DOHH2 (cell line): ENCODE data around the gene AZGP1.
"Not testable (repeated sequence)": the region's sequence is repeated elsewhere in the genome, so short reads cannot be mapped to it uniquely, and the experiment has no call there.

Source experiments
- EZH2phosphoT487 ChIP-seq: fragments of 200-600 bp; sonication (generic); IDR thresholded peaks from 2 replicates; pipeline ENCODE4 v1.6.1; 2017; ENCODE audit warnings: borderline replicate concordance, mild to moderate bottlenecking, antibody characterized with exemption, low read length, moderate library complexity, mixed read lengths
- TF ChIP-seq, protein P1 (sequence below): fragments of 200-600 bp; sonication (generic); IDR thresholded peaks from one replicate; pipeline ENCODE4 v1.5.1; 2014; ENCODE audit warnings: antibody characterized with exemption, mild to moderate bottlenecking, low read depth, low read length; ENCODE audit not compliant: poor library complexity, severe bottlenecking

DNA sequence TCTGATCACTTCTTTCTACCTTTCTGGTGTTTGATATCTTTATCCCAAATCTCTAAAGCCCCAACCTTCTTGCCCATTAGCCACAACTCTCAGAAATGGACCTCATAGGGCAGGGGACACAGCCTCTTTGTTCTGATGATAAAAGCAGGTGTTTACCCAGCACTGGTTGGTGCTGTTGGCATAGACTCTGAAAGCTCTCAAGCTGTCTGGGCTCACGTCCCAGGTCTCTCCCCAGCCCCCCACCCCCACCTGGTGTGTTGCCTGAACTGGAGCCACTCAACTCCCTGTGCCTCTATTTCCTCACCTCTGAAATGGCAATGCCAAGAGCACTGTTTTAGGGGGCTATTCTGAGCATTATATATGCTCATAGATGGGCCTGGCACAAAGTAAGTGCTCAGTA, 6.0 kb downstream of the AZGP1 start:
- TF ChIP-seq, protein P1, sequence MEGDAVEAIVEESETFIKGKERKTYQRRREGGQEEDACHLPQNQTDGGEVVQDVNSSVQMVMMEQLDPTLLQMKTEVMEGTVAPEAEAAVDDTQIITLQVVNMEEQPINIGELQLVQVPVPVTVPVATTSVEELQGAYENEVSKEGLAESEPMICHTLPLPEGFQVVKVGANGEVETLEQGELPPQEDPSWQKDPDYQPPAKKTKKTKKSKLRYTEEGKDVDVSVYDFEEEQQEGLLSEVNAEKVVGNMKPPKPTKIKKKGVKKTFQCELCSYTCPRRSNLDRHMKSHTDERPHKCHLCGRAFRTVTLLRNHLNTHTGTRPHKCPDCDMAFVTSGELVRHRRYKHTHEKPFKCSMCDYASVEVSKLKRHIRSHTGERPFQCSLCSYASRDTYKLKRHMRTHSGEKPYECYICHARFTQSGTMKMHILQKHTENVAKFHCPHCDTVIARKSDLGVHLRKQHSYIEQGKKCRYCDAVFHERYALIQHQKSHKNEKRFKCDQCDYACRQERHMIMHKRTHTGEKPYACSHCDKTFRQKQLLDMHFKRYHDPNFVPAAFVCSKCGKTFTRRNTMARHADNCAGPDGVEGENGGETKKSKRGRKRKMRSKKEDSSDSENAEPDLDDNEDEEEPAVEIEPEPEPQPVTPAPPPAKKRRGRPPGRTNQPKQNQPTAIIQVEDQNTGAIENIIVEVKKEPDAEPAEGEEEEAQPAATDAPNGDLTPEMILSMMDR: not testable (repeated sequence)
- TF ChIP-seq EZH2phosphoT487: not testable (repeated sequence)
